ENCODE data around the gene ERC1. TPM values are rescaled to one million over a fixed set of nuclear protein-coding genes. Genes with fewer than 3 reads are reported as not detected.
A peak's percentile ranks its signal among the peaks of the same experiment; 100 is the strongest.

ERC1 gene
- total and polyA plus RNA-seq, 12 donors = 6.5 to 67.5 (median 47.5) TPM

DNA sequence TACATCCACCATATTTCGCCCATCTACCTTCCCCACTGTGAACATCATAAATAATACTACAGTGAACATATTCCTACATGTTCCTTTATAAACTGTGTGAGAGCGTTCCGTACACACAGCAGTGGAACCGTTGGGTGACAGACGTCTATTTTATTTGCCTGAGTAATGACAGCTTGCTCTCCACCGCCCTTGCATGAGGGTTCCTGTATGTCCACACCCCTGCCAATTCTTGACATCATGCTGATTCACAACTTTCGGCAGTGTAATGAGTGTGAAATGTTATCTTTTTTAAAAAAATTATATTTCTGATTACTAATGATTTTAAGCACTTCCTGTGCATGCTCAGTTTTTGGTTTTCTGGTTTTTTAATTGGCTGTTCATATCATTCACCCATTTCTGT, 37.2 kb upstream of the ERC1 start:
- WGBS, 2 donors = 74% methylated on average over 7 of the region's 7 CpGs
- H3K4me3 ChIP-seq = no peak overlapping the region
- intact Hi-C loops (cut with DNase I) = loop anchor here in 7 of 10 donors (5.0 to 10.0 kb wide), 6 partner anchors 34 to 1751 kb away; no protein-coding TSS in a partner anchor
- DNase-seq (no peak), ATAC-seq (no peak)
- no peaks in the 10 kb centered on the region for H3K27me3 ChIP-seq
- H3K27ac ChIP-seq = peak overlapping the region in 1 of 10 donors; percentile 45
- peaks cover 0 to 16% (median 11%) of the 10 kb centered on the region in 9 donors for H3K4me1 ChIP-seq
- TF ChIP-seq CTCF (IDR thresholded peaks at IDR 0.05) = no peak
- no peaks in the 10 kb centered on the region for H3K36me3 ChIP-seq
- no peaks in the 10 kb centered on the region for H3K9me3 ChIP-seq

GRCh38 chr12:954741-955140, 36.3 kb upstream of the ERC1 start:
- Histone ChIP-seq H3K36me3 (no peaks in the 10 kb centered on the region), H3K4me1 (peaks cover 0 to 19% (median 9%) of the 10 kb centered on the region in 9 donors), H3K27ac (no peak overlapping the region), H3K9me3 (no peaks in the 10 kb centered on the region), H3K27me3 (no peaks in the 10 kb centered on the region), H3K4me3 (no peak overlapping the region)
- no peak for TF ChIP-seq CTCF (IDR thresholded peaks at IDR 0.05)
- no peak for DNase-seq
- no peak for ATAC-seq
- intact Hi-C loops (cut with DNase I) = loop anchor here in 7 of 10 donors (5.0 to 10.0 kb wide), 7 partner anchors 33 to 1750 kb away; no protein-coding TSS in a partner anchor

GRCh38 chr12:955939-956338, 35.1 kb upstream of the ERC1 start:
- 94 to 96% methylated on average over 6 of the region's 6 CpGs for WGBS, 2 donors
- Histone ChIP-seq H3K4me3 (no peak overlapping the region), H3K4me1 (peaks cover 0 to 19% (median 9%) of the 10 kb centered on the region in 9 donors), H3K27me3 (no peaks in the 10 kb centered on the region), H3K36me3 (no peaks in the 10 kb centered on the region), H3K9me3 (no peaks in the 10 kb centered on the region), H3K27ac (no peak overlapping the region)
- no peak for TF ChIP-seq CTCF (IDR thresholded peaks at IDR 0.05)
- no peak for ATAC-seq
- intact Hi-C loops (cut with DNase I) = loop anchor here in 6 of 10 donors (5.0 to 10.0 kb wide), 5 partner anchors 139 to 1749 kb away; no protein-coding TSS in a partner anchor
- no peak for DNase-seq

GRCh38 chr12:958588-959123, 32.4 kb upstream of the ERC1 start:
- intact Hi-C loops (cut with DNase I) = loop anchor here in 6 of 10 donors (5.0 to 10.0 kb wide), 5 partner anchors 136 to 1746 kb away; no protein-coding TSS in a partner anchor
- peak; percentile 51 to 91 (median 84) for ATAC-seq
- peak; percentile 29 to 50 for DNase-seq
- Histone ChIP-seq H3K36me3 (no peaks in the 10 kb centered on the region), H3K27me3 (no peaks in the 10 kb centered on the region), H3K4me1 (peaks cover 0 to 19% (median 8%) of the 10 kb centered on the region in 9 donors), H3K9me3 (no peaks in the 10 kb centered on the region), H3K4me3 (no peak overlapping the region), H3K27ac (peak overlapping the region in 5 of 10 donors; percentile 15 to 71 (median 42))
- WGBS, 2 donors = 45 to 53% methylated on average over 8 of the region's 8 CpGs
- TF ChIP-seq CTCF (IDR thresholded peaks at IDR 0.05) = no peak

Data from heart right ventricle (tissue), 16 donors.